T47D (cell line): ENCODE results near the gene LOXL1.

Experiments used
- DNase-seq, 2 experiments: peaks; one replicate each; pipeline versions ENCODE4 v3.0.0 to v3.0.0-alpha.2; 2011 to 2012; ENCODE audit warnings: low read depth in 1 of 2, low spot score in 1 of 2
- JUND ChIP-seq: IDR thresholded peaks from 2 replicates; pipeline ENCODE4 v1.6.1; 2012; ENCODE audit warnings: low read depth
- in situ Hi-C: cut with HindIII; loops from 2 replicates; pipeline ENCODE4 v1.10.0; 2016; ENCODE audit warnings: low sequenced_read_pairs, low pct_unique_long_range_greater_than_20kb

LOXL1 gene

GRCh38 chr15:73979636-73980035 lies 53.4 kb downstream of the LOXL1 start:
- in situ Hi-C loops: no loop called here
- no peak for TF ChIP-seq JUND
- no peak for DNase-seq

- in situ Hi-C loops: no loop called here
- no peak for TF ChIP-seq JUND
Observed at GRCh38 chr15:73981761-73982221, 55.5 kb downstream of the LOXL1 start.

GRCh38 chr15:73982222-73982962 lies 56.1 kb downstream of the LOXL1 start:
- DNase-seq: no peak
- in situ Hi-C loops: no loop called here
- TF ChIP-seq JUND: no peak

More at GRCh38 chr15:73981761-73982221, 55.5 kb downstream of the LOXL1 start:
- no peak for DNase-seq

GRCh38 chr15:73983211-73983727 lies 57.0 kb downstream of the LOXL1 start:
- no peak for TF ChIP-seq JUND
- no peak for DNase-seq
- in situ Hi-C loops: no loop called here

GRCh38 chr15:73983773-73984172 lies 57.5 kb downstream of the LOXL1 start:
- no peak for DNase-seq
- TF ChIP-seq JUND: no peak
- in situ Hi-C loops: no loop called here

- in situ Hi-C loops: no loop called here
- DNase-seq: no peak
- TF ChIP-seq JUND: no peak
Observed at GRCh38 chr15:73984208-73984979, 58.1 kb downstream of the LOXL1 start.

GRCh38 chr15:73985101-73985873 lies 59.0 kb downstream of the LOXL1 start:
- in situ Hi-C loops: no loop called here
- DNase-seq: no peak
- TF ChIP-seq JUND: no peak

GRCh38 chr15:73986055-73986775 lies 60.0 kb downstream of the LOXL1 start:
- no peak for TF ChIP-seq JUND
- DNase-seq: no peak
- in situ Hi-C loops: no loop called here

- TF ChIP-seq JUND: no peak
- in situ Hi-C loops: no loop called here
- no peak for DNase-seq
Observed at GRCh38 chr15:73986776-73987056, 60.5 kb downstream of the LOXL1 start.

- in situ Hi-C loops: no loop called here
- TF ChIP-seq JUND: no peak
- DNase-seq: no peak
Observed at GRCh38 chr15:73987250-73987649, 61.0 kb downstream of the LOXL1 start.

GRCh38 chr15:73987681-73988444 lies 61.6 kb downstream of the LOXL1 start:
- no peak for TF ChIP-seq JUND
- in situ Hi-C loops: no loop called here
- no peak for DNase-seq
